ENCODE results near the gene RREB1. TPM values are rescaled to one million over a fixed set of nuclear protein-coding genes. Genes with fewer than 3 reads are reported as not detected.

RREB1 gene
- polyA plus RNA-seq, 1 donor from 2014 or later, result not detected

- H4K20me1 ChIP-seq (ENCODE audit: insufficient read depth), result no peaks in the 10 kb centered on the region
- no peak overlapping the region for H3K27ac ChIP-seq (ENCODE audit: low read length)
- H3K36me3 ChIP-seq (ENCODE audit: insufficient read depth, low read length), result no peaks in the 10 kb centered on the region
- H3K4me2 ChIP-seq (ENCODE audit: low read length), result no peak overlapping the region
- H3K27me3 ChIP-seq (ENCODE audit: insufficient read depth, low read depth, low read length), result no peaks in the 10 kb centered on the region
- no peaks in the 10 kb centered on the region for H3K9me2 ChIP-seq (ENCODE audit: insufficient read depth, low read length)
- H3F3A ChIP-seq (ENCODE audit: insufficient read depth, low read length, poor library complexity, severe bottlenecking), result no peaks in the 10 kb centered on the region
- no peaks in the 10 kb centered on the region for H3K9me3 ChIP-seq (ENCODE audit: low read length)
- no peak overlapping the region for H3K9ac ChIP-seq (ENCODE audit: low read length)
- H2AFZ ChIP-seq (ENCODE audit: low read depth, low read length), result no peak overlapping the region
- TF ChIP-seq SMC3 (conservative IDR thresholded peaks at IDR 0.05; ENCODE audit: poor library complexity) (no peak), EP300 (conservative IDR thresholded peaks at IDR 0.05; ENCODE audit: poor library complexity, severe bottlenecking) (no peak), EZH2 (IDR thresholded peaks at IDR 0.05; ENCODE audit: borderline replicate concordance, insufficient read depth, low read length, poor library complexity, severe bottlenecking) (no peak), RAD21 (conservative IDR thresholded peaks at IDR 0.05) (no peak), TAF1 (IDR thresholded peaks at IDR 0.05; ENCODE audit: low read depth) (no peak), MXI1 (conservative IDR thresholded peaks at IDR 0.05; ENCODE audit: poor library complexity, severe bottlenecking) (no peak), POLR2AphosphoS5 (IDR thresholded peaks at IDR 0.05) (no peak)
- TF ChIP-seq, protein P1, sequence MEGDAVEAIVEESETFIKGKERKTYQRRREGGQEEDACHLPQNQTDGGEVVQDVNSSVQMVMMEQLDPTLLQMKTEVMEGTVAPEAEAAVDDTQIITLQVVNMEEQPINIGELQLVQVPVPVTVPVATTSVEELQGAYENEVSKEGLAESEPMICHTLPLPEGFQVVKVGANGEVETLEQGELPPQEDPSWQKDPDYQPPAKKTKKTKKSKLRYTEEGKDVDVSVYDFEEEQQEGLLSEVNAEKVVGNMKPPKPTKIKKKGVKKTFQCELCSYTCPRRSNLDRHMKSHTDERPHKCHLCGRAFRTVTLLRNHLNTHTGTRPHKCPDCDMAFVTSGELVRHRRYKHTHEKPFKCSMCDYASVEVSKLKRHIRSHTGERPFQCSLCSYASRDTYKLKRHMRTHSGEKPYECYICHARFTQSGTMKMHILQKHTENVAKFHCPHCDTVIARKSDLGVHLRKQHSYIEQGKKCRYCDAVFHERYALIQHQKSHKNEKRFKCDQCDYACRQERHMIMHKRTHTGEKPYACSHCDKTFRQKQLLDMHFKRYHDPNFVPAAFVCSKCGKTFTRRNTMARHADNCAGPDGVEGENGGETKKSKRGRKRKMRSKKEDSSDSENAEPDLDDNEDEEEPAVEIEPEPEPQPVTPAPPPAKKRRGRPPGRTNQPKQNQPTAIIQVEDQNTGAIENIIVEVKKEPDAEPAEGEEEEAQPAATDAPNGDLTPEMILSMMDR (IDR thresholded peaks at IDR 0.05; ENCODE audit: poor library complexity, severe bottlenecking), result no peak
- TF ChIP-seq, protein P2, sequence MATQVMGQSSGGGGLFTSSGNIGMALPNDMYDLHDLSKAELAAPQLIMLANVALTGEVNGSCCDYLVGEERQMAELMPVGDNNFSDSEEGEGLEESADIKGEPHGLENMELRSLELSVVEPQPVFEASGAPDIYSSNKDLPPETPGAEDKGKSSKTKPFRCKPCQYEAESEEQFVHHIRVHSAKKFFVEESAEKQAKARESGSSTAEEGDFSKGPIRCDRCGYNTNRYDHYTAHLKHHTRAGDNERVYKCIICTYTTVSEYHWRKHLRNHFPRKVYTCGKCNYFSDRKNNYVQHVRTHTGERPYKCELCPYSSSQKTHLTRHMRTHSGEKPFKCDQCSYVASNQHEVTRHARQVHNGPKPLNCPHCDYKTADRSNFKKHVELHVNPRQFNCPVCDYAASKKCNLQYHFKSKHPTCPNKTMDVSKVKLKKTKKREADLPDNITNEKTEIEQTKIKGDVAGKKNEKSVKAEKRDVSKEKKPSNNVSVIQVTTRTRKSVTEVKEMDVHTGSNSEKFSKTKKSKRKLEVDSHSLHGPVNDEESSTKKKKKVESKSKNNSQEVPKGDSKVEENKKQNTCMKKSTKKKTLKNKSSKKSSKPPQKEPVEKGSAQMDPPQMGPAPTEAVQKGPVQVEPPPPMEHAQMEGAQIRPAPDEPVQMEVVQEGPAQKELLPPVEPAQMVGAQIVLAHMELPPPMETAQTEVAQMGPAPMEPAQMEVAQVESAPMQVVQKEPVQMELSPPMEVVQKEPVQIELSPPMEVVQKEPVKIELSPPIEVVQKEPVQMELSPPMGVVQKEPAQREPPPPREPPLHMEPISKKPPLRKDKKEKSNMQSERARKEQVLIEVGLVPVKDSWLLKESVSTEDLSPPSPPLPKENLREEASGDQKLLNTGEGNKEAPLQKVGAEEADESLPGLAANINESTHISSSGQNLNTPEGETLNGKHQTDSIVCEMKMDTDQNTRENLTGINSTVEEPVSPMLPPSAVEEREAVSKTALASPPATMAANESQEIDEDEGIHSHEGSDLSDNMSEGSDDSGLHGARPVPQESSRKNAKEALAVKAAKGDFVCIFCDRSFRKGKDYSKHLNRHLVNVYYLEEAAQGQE (IDR thresholded peaks at IDR 0.05; ENCODE audit: borderline replicate concordance), result no peak
- H3K79me2 ChIP-seq (replicated peaks; ENCODE audit: insufficient read depth, low read length), result no peaks in the 10 kb centered on the region
- H3K4me3 ChIP-seq (ENCODE audit: low read length), result no peak overlapping the region
Measured at GRCh38 chr6:7188492-7188891, 80.7 kb downstream of the RREB1 start.

GRCh38 chr6:7189101-7189758, 81.5 kb downstream of the RREB1 start:
- no peak for TF ChIP-seq MXI1 (conservative IDR thresholded peaks at IDR 0.05; ENCODE audit: poor library complexity, severe bottlenecking)
- TF ChIP-seq, protein P2 (IDR thresholded peaks at IDR 0.05; ENCODE audit: borderline replicate concordance), result no peak
- TF ChIP-seq, protein P1 (IDR thresholded peaks at IDR 0.05; ENCODE audit: poor library complexity, severe bottlenecking), result no peak
- TF ChIP-seq SMC3 (conservative IDR thresholded peaks at IDR 0.05; ENCODE audit: poor library complexity), result no peak
- TF ChIP-seq RAD21 (conservative IDR thresholded peaks at IDR 0.05), result no peak
- no peak for TF ChIP-seq EZH2 (IDR thresholded peaks at IDR 0.05; ENCODE audit: borderline replicate concordance, insufficient read depth, low read length, poor library complexity, severe bottlenecking)
- no peak for TF ChIP-seq EP300 (conservative IDR thresholded peaks at IDR 0.05; ENCODE audit: poor library complexity, severe bottlenecking)
- no peak for TF ChIP-seq POLR2AphosphoS5 (IDR thresholded peaks at IDR 0.05)
- TF ChIP-seq TAF1 (IDR thresholded peaks at IDR 0.05; ENCODE audit: low read depth), result no peak
- no peaks in the 10 kb centered on the region for H3F3A ChIP-seq (ENCODE audit: insufficient read depth, low read length, poor library complexity, severe bottlenecking)
- H3K9me2 ChIP-seq (ENCODE audit: insufficient read depth, low read length), result no peaks in the 10 kb centered on the region
- H3K36me3 ChIP-seq (ENCODE audit: insufficient read depth, low read length), result no peaks in the 10 kb centered on the region
- H3K27me3 ChIP-seq (ENCODE audit: insufficient read depth, low read depth, low read length), result no peaks in the 10 kb centered on the region
- no peaks in the 10 kb centered on the region for H4K20me1 ChIP-seq (ENCODE audit: insufficient read depth)
- H3K27ac ChIP-seq (ENCODE audit: low read length), result no peak overlapping the region
- H2AFZ ChIP-seq (ENCODE audit: low read depth, low read length), result no peak overlapping the region
- H3K9ac ChIP-seq (ENCODE audit: low read length), result no peak overlapping the region
- no peaks in the 10 kb centered on the region for H3K9me3 ChIP-seq (ENCODE audit: low read length)
- no peak overlapping the region for H3K4me2 ChIP-seq (ENCODE audit: low read length)
- H3K4me3 ChIP-seq (ENCODE audit: low read length), result no peak overlapping the region
- H3K79me2 ChIP-seq (replicated peaks; ENCODE audit: insufficient read depth, low read length), result no peaks in the 10 kb centered on the region
